ENCODE data around the gene FRMPD1.

FRMPD1 gene

GRCh38 chr9:37626708-37627292 is 24.0 kb upstream of the FRMPD1 start:
- no peak for DNase-seq (ENCODE audit: low read depth, low spot score)

DNA sequence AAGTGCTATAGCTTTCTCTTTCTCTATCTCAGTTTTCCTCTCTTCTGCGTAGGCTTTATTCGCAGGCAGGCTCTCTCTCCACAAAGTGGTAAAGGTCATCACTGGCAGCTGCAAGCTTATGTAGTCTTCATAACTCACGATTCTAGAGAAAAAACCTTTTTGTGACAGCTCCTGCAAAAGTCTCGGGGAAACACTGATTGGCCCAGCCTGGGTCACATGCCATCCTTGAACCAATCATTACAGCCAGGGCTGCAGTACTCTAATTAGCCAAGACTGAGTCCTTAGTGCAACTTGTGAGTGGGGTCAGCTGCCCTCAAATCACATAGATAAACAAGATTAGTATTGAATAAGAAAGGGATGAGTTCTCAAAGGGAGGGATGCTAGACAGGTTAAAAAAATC is 18.3 kb upstream of the FRMPD1 start:
- no peak for DNase-seq (ENCODE audit: low read depth, low spot score)

DNA sequence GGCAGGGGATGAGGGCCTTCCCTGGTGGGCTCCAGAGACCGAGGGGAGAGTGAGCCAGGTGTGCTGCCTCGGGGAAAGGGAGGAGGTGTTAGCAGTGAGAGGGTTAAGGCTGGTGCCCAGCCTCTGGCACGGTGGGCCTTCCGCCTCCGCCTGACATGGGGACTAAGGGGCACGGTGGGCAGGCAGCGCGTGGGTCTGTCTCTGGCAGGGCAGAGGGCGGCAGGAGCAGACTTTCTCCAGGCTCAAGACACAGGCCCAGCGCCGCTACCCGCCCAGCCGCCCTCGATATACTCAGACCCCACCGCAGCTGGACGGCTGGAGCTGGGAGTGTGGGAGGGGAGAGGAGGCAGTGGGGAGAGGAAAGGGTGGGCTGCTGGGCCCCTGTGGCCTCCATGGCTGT is 14.9 kb upstream of the FRMPD1 start:
- DNase-seq (ENCODE audit: low read depth, low spot score) = no peak

GRCh38 chr9:37636511-37637448 is 14.0 kb upstream of the FRMPD1 start:
- DNase-seq (ENCODE audit: low read depth, low spot score) = no peak

GRCh38 chr9:37639109-37639762 is 11.5 kb upstream of the FRMPD1 start:
- no peak for DNase-seq (ENCODE audit: low read depth, low spot score)

DNA sequence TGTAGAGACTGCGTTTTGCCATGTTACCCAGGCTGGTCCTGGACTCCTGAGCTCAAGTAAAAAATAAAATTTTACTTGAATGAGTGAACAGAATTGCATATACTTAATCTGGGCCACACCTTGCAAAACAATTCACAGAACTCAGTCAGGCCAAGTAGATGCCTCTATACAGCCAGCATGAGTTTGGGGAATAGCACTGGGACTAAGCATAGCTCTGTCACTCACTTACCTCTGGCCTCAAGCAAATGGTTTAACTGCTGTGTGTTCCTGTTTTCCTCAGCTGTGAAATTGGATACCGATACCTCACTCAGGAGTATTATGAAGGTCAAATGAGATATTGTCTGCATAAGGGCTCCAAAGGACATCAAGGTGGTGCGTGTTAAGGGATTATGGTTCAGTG is 10.9 kb upstream of the FRMPD1 start:
- DNase-seq (ENCODE audit: low read depth, low spot score) = no peak

- DNase-seq (ENCODE audit: low read depth, low spot score) = no peak
These were observed 10.5 kb upstream of the FRMPD1 start for GRCh38 chr9:37640246-37640645.

- no peak for DNase-seq (ENCODE audit: low read depth, low spot score)
These were observed 9.4 kb upstream of the FRMPD1 start for GRCh38 chr9:37641331-37641730.

DNA sequence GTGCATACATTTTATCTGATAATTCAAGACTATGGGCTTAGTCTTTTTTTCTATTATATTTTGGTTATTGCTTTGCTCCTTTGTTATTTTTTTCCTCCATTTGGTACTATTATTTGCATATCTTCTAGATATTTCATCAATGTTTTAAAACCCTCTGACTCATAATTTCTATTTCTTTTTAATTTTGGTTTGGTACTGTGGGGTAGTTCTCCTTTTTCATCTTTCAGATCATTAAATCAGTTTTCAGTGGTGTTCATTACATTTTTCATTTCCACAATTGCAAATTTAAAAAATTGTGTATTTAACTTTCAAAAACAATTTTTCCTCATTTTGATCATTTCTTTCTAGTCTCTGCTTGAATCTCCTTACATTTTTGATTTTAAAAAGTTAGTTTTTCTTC is 7.5 kb upstream of the FRMPD1 start:
- DNase-seq (ENCODE audit: low read depth, low spot score) = no peak

DNA sequence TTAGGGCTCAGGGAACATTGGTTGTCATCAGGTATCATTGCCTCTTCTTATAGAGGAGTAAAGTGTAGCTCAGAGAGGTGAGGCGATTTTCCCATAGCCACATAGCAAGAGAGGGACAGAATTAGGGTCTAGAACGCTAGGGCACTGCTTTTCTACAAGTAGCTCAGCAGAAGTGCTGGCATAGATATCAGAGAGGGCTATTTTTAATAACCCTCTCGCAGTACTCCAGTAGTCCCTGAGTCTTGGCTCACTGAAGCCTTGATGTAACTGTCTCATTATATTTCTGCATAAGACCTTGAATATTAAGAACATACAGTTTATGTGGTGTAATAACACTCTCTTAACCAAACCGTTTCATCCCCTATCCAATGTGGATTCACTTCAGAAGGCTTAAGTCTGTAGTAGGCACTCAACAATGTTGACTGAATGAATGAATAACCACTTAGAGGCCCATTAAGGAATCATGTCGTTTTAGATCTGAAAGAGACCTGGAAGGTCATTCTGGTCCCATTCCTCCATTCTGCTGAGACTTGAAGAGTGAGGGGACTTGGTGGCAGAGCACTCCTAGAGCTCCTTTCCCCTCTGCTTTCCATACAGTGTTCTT is 4.7 kb upstream of the FRMPD1 start:
- no peak for DNase-seq (ENCODE audit: low read depth, low spot score)

- no peak for DNase-seq (ENCODE audit: low read depth, low spot score)
These were observed 368 bp upstream of the FRMPD1 start for GRCh38 chr9:37650299-37650872.

DNA sequence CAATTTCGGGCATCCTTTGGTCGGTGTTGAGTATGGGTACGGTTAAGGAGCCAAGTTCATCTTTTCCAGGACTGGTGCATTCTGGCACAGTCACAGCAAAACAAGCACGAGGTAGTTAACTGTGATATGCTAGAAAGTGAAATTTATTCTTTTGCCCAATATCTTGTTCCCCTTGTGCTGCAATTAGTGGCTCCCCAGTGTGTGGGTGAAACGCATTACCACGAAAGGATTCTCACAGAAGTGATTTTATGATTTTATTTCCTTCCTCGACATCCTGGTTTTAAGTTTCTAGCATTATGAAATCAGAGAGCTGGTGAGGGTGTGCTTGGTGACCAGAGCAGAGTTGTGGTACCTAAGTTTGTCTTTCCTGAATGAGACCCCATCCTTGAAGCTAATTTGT is 1.5 kb downstream of the FRMPD1 start:
- no peak for DNase-seq (ENCODE audit: low read depth, low spot score)

GRCh38 chr9:37653385-37653784 is 2.6 kb downstream of the FRMPD1 start:
- DNase-seq (ENCODE audit: low read depth, low spot score) = no peak

- DNase-seq (ENCODE audit: low read depth, low spot score) = no peak
These were observed 6.2 kb downstream of the FRMPD1 start for GRCh38 chr9:37656936-37657335.

DNA sequence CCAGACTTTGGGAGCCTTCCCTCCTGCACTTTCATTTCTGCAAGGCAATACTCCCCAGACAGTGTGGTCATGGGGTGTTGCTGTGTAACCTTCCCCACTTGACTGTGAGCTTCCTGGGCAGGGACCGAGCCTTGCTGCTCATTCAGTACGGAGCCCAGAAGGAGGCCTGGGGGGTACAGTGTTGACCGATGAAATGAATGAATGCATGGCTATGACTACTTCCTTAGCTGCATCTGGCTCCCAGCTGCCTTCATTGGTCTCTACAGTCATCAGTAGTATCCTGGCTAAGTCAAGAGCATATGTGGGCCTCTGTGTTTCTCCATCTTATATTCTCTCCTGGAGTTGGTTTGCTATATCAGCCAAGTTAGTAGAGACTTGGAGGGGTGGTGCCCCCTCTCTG is 9.9 kb downstream of the FRMPD1 start:
- no peak for DNase-seq (ENCODE audit: low read depth, low spot score)

- DNase-seq (ENCODE audit: low read depth, low spot score) = no peak
These were observed 13.2 kb downstream of the FRMPD1 start for GRCh38 chr9:37663926-37664325.

DNA sequence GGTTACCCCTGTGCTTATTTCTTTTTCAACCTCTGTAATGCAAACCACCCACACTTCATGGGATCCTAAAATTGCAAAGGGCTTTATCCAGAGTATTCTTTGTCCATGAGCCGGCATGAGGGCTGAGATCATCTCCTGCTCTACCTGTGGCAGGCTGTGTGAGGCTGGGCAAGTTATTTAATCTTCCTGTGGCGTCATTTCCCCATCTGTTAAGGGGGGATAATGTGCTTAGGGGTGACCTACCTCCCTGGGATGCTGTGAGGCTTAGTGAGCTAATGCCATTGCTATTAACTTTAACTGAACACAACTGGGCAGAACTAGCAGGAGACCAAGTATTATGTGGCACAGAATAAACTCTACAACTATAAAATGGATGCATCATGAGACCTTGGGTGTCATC is 17.0 kb downstream of the FRMPD1 start:
- no peak for DNase-seq (ENCODE audit: low read depth, low spot score)

- DNase-seq (ENCODE audit: low read depth, low spot score) = no peak
These were observed 17.4 kb downstream of the FRMPD1 start for GRCh38 chr9:37668116-37668601.

DNA sequence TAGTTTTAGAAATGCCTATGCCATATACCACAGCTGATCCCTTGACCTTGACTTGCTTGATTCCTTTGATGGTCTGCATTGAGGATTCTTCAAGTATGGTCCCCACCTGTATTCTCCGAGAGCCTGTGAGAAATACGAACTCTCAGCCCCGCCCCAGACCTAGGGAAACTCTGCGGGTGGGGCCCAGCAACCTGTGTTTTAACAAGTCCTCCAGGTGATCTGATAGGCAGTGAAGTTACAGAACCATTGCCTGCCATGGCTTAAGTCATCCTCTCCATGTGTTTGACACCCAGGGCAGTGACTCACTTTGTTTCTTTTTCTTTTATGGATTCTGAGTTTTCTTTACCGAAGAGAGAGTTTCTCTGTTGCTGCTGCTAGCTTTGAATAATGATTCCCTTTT is 18.5 kb downstream of the FRMPD1 start:
- no peak for DNase-seq (ENCODE audit: low read depth, low spot score)

GRCh38 chr9:37675661-37676060 is 24.9 kb downstream of the FRMPD1 start:
- DNase-seq (ENCODE audit: low read depth, low spot score) = no peak

DNA sequence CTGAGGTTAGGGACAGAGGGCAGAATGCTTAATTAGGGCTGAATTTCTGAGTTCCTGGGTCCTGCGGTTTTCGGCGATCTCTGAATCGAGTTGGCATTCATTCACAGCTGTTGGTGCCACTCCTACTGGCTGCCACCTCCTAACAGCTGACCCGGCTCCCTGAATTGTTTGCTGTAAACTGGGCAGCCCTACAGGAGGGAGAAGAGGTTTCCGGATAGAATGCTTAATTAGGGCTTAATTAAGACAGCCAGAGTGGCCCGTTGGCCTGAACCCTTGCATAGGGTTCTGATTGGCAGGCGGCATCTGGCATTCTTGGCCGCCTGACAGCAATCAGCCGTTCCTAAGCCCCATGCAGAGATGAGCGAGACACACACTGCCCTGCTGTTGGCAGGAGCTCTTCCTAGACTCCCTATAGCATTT is 25.7 kb downstream of the FRMPD1 start:
- no peak for DNase-seq (ENCODE audit: low read depth, low spot score)

DNA sequence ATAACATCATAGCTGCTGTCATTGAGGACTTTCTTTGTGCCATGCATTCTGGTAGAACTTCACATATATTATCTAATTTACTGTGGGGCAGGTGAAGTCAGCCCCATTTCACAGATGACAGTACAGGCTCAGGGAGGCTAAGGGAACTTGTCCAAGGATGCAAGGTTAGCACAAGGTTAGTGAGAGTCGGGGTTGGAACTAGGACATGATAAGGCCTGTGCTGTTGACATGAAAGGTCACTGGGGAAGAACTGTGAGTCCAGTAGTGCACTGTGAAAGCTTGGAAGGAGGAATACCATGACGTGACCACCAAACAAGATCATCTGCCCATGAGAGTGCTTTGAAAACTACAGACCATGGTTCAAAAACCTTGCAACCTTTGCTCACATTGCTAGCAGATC is 26.7 kb downstream of the FRMPD1 start:
- DNase-seq (ENCODE audit: low read depth, low spot score) = no peak

All from iPS DF 19.7 (cell line).